HepG2 (cell line): Measurements from ENCODE around the gene TNP2. TPM values are rescaled to one million over a fixed set of nuclear protein-coding genes. Genes with fewer than 3 reads are reported as not detected.

ENCODE experiments used
- ATF7 ChIP-seq, 2 experiments: fragments of 450-650 bp in 1 of 2; sonication (generic) in 1 of 2; formaldehyde crosslinking in 1 of 2; IDR thresholded peaks; 2 replicates each; pipeline versions ENCODE4 v1.4.0 to v1.6.1; 2016 to 2020; ENCODE audit warnings: antibody characterized with exemption in 1 of 2, mild to moderate bottlenecking in 1 of 2, missing genetic modification reagents in 1 of 2
- E2F1 ChIP-seq: sonication (generic); formaldehyde crosslinking; IDR thresholded peaks from 2 replicates; pipeline ENCODE4 v1.5.0; 2020; ENCODE audit warnings: missing genetic modification reagents
- EZH2 ChIP-seq: conservative IDR thresholded peaks from 2 replicates; pipeline ENCODE4 v1.6.1; 2012; ENCODE audit warnings: mild to moderate bottlenecking, low read depth, low read length, moderate library complexity
- FOXC1 ChIP-seq: sonication (generic); formaldehyde crosslinking; IDR thresholded peaks from 2 replicates; pipeline ENCODE4 v1.8.0; 2022; ENCODE audit warnings: mild to moderate bottlenecking, missing genetic modification reagents, borderline replicate concordance
- HCFC1 ChIP-seq: fragments of 150-350 bp; IDR thresholded peaks from 2 replicates; pipeline ENCODE4 v1.6.1; 2014; ENCODE audit warnings: low read depth, low read length
- IKZF5 ChIP-seq: IDR thresholded peaks from 2 replicates; pipeline ENCODE4 v1.6.1; 2018; ENCODE audit warnings: missing genetic modification reagents, mild to moderate bottlenecking, missing compliant biosample characterization
- LBX2 ChIP-seq: sonication (generic); formaldehyde crosslinking; IDR thresholded peaks from 2 replicates; pipeline ENCODE4 v1.5.0; 2020; ENCODE audit warnings: missing genetic modification reagents, mild to moderate bottlenecking, borderline replicate concordance
- SNAPC2 ChIP-seq: sonication (generic); formaldehyde crosslinking; IDR thresholded peaks from 2 replicates; pipeline ENCODE4 v1.8.1; 2022; ENCODE audit warnings: mild to moderate bottlenecking, missing genetic modification reagents
- XBP1 ChIP-seq: sonication (generic); formaldehyde crosslinking; IDR thresholded peaks from 2 replicates; pipeline ENCODE4 v1.5.0; 2020; ENCODE audit warnings: missing genetic modification reagents
- ZBTB4 ChIP-seq: sonication (generic); formaldehyde crosslinking; IDR thresholded peaks from 2 replicates; pipeline ENCODE4 v1.4.0; 2020; ENCODE audit warnings: missing genetic modification reagents, mild to moderate bottlenecking, borderline replicate concordance
- ZNF407 ChIP-seq: sonication (generic); formaldehyde crosslinking; IDR thresholded peaks from one replicate; pipeline ENCODE4 v1.5.1; 2020; ENCODE audit warnings: mild to moderate bottlenecking, missing genetic modification reagents; ENCODE audit errors: not compliant biosample characterization
- ZNF431 ChIP-seq: sonication (generic); formaldehyde crosslinking; IDR thresholded peaks from 2 replicates; pipeline ENCODE4 v1.9.0; 2022; ENCODE audit warnings: missing genetic modification reagents, low read depth, mild to moderate bottlenecking, borderline replicate concordance
- ZNF549 ChIP-seq: sonication (generic); formaldehyde crosslinking; IDR thresholded peaks from 2 replicates; pipeline ENCODE4 v1.5.0; 2020; ENCODE audit warnings: missing genetic modification reagents
- ZNF776 ChIP-seq: sonication (generic); formaldehyde crosslinking; IDR thresholded peaks from 2 replicates; pipeline ENCODE4 v1.4.0; 2020; ENCODE audit warnings: mild to moderate bottlenecking, missing genetic modification reagents
- polyA plus RNA-seq, 8 experiments: library from polyadenylated mRNA; depleted of rRNA in 3 of 8; stranded (reverse) in 7 of 8; unstranded in 1 of 8; fragments of >200 nt; fragmentation: Illumina TruSeq in 4 of 8; extraction: Trizol in 4 of 8; gene quantifications; 2 replicates each; pipeline versions ENCODE4 v1.2.1 to v1.2.3, GENCODE V29; 2011 to 2016; ENCODE audit warnings: low read depth in 4 of 8, missing spikeins in 1 of 8, mixed read lengths in 1 of 8; ENCODE audit not compliant: insufficient read depth in 1 of 8
- total RNA-seq, 5 experiments: library from RNA; depleted of rRNA; stranded (reverse); fragments of >200 nt; fragmentation: Illumina TruSeq; extraction: Trizol; gene quantifications; 2 replicates each; pipeline ENCODE4 v1.2.3, GENCODE V29; 2016; ENCODE audit warnings: low read depth in 1 of 5

The TNP2 gene
- total and polyA plus RNA-seq, 2 of the 13 experiments (the other 11 are each of a cell fraction or from before 2014, with no cell fraction given) = not detected

- no peak for TF ChIP-seq ATF7 (IDR thresholded peaks at IDR 0.05)
- TF ChIP-seq ATF7 (CRISPR knock-in tag; IDR thresholded peaks at IDR 0.05) = no peak
- no peak for TF ChIP-seq EZH2
- TF ChIP-seq FOXC1 (CRISPR knock-in tag) = 0 out of 2 replicates have a peak, but pooled peaks have one; percentile 51
- TF ChIP-seq LBX2 (CRISPR knock-in tag) = no peak
- TF ChIP-seq SNAPC2 (CRISPR knock-in tag) = no peak
- TF ChIP-seq E2F1 (CRISPR knock-in tag) = no peak
- no peak for TF ChIP-seq ZNF549 (CRISPR knock-in tag)
- TF ChIP-seq XBP1 (CRISPR knock-in tag) = no peak
- TF ChIP-seq ZNF407 = peak; percentile 50
- TF ChIP-seq HCFC1 = no peak
- TF ChIP-seq ZBTB4 (CRISPR knock-in tag) = no peak
- peak; percentile 32; the same call in 1 of the 2 replicates for TF ChIP-seq ZNF776 (CRISPR knock-in tag)
- TF ChIP-seq ZNF431 (CRISPR knock-in tag) = no peak
- 0 out of 2 replicates have a peak, but pooled peaks have one; percentile 18 for TF ChIP-seq IKZF5 (CRISPR knock-in tag)
Measured at GRCh38 chr16:11299865-11300559, 30.9 kb upstream of the TNP2 start (continued).
